ENCODE measurements around the gene CDKN1A.

- TF ChIP-seq GATA2 (IDR thresholded peaks at IDR 0.05; ENCODE audit: low read depth, low read length) (no peak), GATA3 (IDR thresholded peaks at IDR 0.05; ENCODE audit: low read depth, low read length) (no peak)
Measured at GRCh38 chr6:36694616-36695015, 16.1 kb downstream of the CDKN1A start.
